UCSD-AML1 (cell line): ENCODE measurements around the gene LMCD1.

Experiments
- DNase-seq: peaks from one replicate; lab custom pipeline; 2025; ENCODE audit not compliant: unreplicated experiment; lab: John Stamatoyannopoulos, UW

LMCD1 gene

GRCh38 chr3:8556473-8556869 is 54.8 kb downstream of the LMCD1 start:
- DNase-seq = no peak

GRCh38 chr3:8557298-8557697 is 55.7 kb downstream of the LMCD1 start:
- DNase-seq = no peak

GRCh38 chr3:8558645-8559044 is 57.0 kb downstream of the LMCD1 start:
- DNase-seq = no peak

- DNase-seq = no peak
These were observed 57.7 kb downstream of the LMCD1 start for GRCh38 chr3:8559351-8559750.

- no peak for DNase-seq
These were observed 58.9 kb downstream of the LMCD1 start for GRCh38 chr3:8560366-8561007.

- DNase-seq = no peak
These were observed 59.7 kb downstream of the LMCD1 start for GRCh38 chr3:8561370-8561769.

- DNase-seq = no peak
These were observed 60.5 kb downstream of the LMCD1 start for GRCh38 chr3:8562081-8562595.

GRCh38 chr3:8563146-8563545 is 61.5 kb downstream of the LMCD1 start:
- DNase-seq = no peak

GRCh38 chr3:8563597-8563996 is 62.0 kb downstream of the LMCD1 start:
- DNase-seq = no peak

GRCh38 chr3:8565376-8565775 is 63.8 kb downstream of the LMCD1 start:
- DNase-seq = no peak

- DNase-seq = no peak
These were observed 66.4 kb downstream of the LMCD1 start for GRCh38 chr3:8567784-8568575.

- peak; percentile 48 for DNase-seq
These were observed 69.6 kb downstream of the LMCD1 start for GRCh38 chr3:8571256-8571655.

GRCh38 chr3:8573342-8573926 is 71.8 kb downstream of the LMCD1 start:
- no peak for DNase-seq

- DNase-seq = no peak
These were observed 72.5 kb downstream of the LMCD1 start for GRCh38 chr3:8574040-8574669.

GRCh38 chr3:8574670-8575322 is 73.2 kb downstream of the LMCD1 start:
- DNase-seq = no peak

GRCh38 chr3:8575364-8576104 is 73.9 kb downstream of the LMCD1 start:
- DNase-seq = no peak

- no peak for DNase-seq
These were observed 74.8 kb downstream of the LMCD1 start for GRCh38 chr3:8576436-8576835.

- DNase-seq = no peak
These were observed 75.4 kb downstream of the LMCD1 start for GRCh38 chr3:8576841-8577571.

GRCh38 chr3:8578282-8578681 is 76.7 kb downstream of the LMCD1 start:
- no peak for DNase-seq

GRCh38 chr3:8579096-8579495 is 77.5 kb downstream of the LMCD1 start:
- no peak for DNase-seq
